Peyer's patch (tissue), 4 donors: ENCODE data around the gene MTX3. TPM values are rescaled to one million over a fixed set of nuclear protein-coding genes. Genes with fewer than 3 reads are reported as not detected.

Experiments used
- DNase-seq, 3 donors: peaks; one replicate each; pipeline ENCODE4 v3.0.0-alpha.2; 2017 to 2019
- H3K27ac ChIP-seq, 4 donors: fragments of 200-600 bp; sonication (generic); one replicate each; pipeline ENCODE4 v1.5.1; 2016 to 2019
- H3K27me3 ChIP-seq, 2 donors: fragments of 200-600 bp; sonication (generic); one replicate each; pipeline ENCODE4 v1.5.1; 2019
- H3K36me3 ChIP-seq, 3 donors: fragments of 200-600 bp; sonication (generic); one replicate each; pipeline ENCODE4 v1.5.1; 2016 to 2019
- H3K4me1 ChIP-seq, 4 donors: fragments of 200-600 bp; sonication (generic); one replicate each; pipeline ENCODE4 v1.5.1; 2016 to 2019
- H3K4me3 ChIP-seq, 4 donors: fragments of 200-600 bp; sonication (generic); 1 replicate in 3 of 4; 2 replicates in 1 of 4; pipeline ENCODE4 v1.5.1; 2016 to 2019; ENCODE audit warnings: mild to moderate bottlenecking in 1 of 4
- H3K9me3 ChIP-seq, 4 donors: fragments of 200-600 bp; sonication (generic); one replicate each; pipeline ENCODE4 v1.5.1; 2016 to 2019; ENCODE audit warnings: mild to moderate bottlenecking in 1 of 4
- POLR2A ChIP-seq, 2 donors: fragments of 450-650 bp; IDR thresholded peaks; one replicate each; pipeline ENCODE4 v1.5.1; 2017; ENCODE audit warnings: antibody characterized with exemption in 2 of 2, mild to moderate bottlenecking in 2 of 2, moderate library complexity in 2 of 2
- total RNA-seq, 4 donors: library from RNA; depleted of rRNA; stranded (reverse); fragments of >200 nt; gene quantifications; one replicate each; pipeline ENCODE4 v1.1.0, GENCODE V29; 2016
- TF ChIP-seq, protein P1 (sequence below), 6 experiments: fragments of 450-650 bp in 4 of 6; fragments of 200-600 bp in 2 of 6; sonication (generic) in 1 of 6; IDR thresholded peaks; one replicate each; pipeline ENCODE4 v1.5.1; 2017 to 2019; ENCODE audit warnings: antibody characterized with exemption in 6 of 6, mild to moderate bottlenecking in 3 of 6, moderate library complexity in 1 of 6

Gene MTX3
- total RNA-seq, 4 donors from 2014 or later = 8.4 to 11.6 (median 9.2) TPM

GRCh38 chr5:80025069-80025468, 34.0 kb upstream of the MTX3 start:
- Histone ChIP-seq H3K27me3 (no peaks in the 10 kb centered on the region), H3K4me1 (no peaks in the 10 kb centered on the region), H3K36me3 (no peaks in the 10 kb centered on the region), H3K27ac (no peak overlapping the region), H3K9me3 (no peaks in the 10 kb centered on the region), H3K4me3 (no peak overlapping the region)
- TF ChIP-seq, protein P1, sequence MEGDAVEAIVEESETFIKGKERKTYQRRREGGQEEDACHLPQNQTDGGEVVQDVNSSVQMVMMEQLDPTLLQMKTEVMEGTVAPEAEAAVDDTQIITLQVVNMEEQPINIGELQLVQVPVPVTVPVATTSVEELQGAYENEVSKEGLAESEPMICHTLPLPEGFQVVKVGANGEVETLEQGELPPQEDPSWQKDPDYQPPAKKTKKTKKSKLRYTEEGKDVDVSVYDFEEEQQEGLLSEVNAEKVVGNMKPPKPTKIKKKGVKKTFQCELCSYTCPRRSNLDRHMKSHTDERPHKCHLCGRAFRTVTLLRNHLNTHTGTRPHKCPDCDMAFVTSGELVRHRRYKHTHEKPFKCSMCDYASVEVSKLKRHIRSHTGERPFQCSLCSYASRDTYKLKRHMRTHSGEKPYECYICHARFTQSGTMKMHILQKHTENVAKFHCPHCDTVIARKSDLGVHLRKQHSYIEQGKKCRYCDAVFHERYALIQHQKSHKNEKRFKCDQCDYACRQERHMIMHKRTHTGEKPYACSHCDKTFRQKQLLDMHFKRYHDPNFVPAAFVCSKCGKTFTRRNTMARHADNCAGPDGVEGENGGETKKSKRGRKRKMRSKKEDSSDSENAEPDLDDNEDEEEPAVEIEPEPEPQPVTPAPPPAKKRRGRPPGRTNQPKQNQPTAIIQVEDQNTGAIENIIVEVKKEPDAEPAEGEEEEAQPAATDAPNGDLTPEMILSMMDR (IDR thresholded peaks at IDR 0.05) = no peak
- no peak for TF ChIP-seq POLR2A (IDR thresholded peaks at IDR 0.05)
- DNase-seq = no peak

DNA sequence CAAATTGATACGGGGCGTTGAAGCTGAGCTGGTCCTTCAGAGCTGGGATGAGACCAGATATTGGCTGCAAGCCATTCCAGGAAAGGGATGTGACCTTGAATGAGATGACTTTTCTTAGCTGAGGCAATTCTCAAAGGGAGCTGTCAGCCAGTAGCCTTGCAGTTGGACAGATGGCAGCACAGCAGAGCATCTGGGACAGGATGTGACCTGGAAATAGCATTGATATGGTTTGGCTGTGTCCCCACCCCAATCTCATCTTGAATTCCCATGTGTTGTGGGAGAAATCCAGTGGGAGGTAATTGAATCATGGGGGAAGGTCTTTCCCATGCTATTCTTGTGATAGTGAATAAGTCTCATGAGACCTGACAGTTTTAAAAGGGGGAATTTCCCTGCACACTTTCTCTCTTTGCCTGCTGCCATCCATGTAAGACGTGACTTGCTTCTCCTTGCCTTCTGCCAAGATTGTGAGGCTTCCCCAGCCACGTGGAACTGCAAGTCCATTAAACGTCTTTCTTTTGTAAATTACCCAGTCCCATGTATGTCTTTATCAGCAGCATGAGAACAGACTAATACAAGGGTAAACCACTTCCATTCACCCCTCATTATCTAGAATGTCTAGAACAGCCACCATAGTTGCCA, 19.8 kb upstream of the MTX3 start:
- H3K27ac ChIP-seq = no peak overlapping the region
- no peaks in the 10 kb centered on the region for H3K27me3 ChIP-seq
- no peaks in the 10 kb centered on the region for H3K36me3 ChIP-seq
- H3K4me3 ChIP-seq = no peak overlapping the region
- no peaks in the 10 kb centered on the region for H3K9me3 ChIP-seq
- no peak for DNase-seq
- no peaks in the 10 kb centered on the region for H3K4me1 ChIP-seq
- no peak for TF ChIP-seq POLR2A (IDR thresholded peaks at IDR 0.05)
- TF ChIP-seq, protein P1 (IDR thresholded peaks at IDR 0.05) = no peak

DNA sequence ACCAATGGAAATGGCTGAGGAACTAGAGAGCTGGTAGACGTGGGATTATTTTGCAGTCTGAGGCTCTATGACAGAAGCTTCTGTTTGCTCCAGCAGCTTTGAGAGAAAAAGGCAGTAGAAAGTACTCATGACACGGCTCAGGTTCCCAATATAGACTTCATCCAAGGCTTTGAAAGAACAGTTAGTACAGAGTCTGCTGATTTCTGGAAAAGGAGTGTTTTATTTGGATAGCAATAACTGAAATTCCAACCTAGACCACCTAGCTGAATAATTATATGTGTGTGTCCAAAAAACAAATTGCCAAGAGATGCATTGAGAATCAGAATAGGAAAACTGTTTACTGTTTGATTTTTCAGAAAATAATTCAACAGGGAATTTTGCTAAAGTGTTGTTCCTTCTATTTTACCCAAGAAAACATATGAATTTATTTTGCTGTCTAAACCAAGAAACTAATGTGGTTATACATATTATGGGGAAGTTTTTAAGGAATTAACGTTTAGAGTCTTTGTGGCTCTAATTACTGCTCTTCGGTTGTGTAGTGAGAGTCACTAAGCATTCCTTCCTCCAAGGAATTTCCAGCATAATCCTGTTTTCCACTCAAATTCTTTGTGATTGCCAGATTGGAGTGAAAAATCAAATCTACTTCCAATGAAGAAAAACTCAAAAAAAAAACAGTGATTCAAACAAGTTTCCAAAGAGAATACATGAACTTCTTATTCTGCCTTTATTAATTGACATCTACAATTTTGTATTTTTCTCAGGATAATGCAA, 18.1 kb upstream of the MTX3 start:
- no peak for DNase-seq
- Histone ChIP-seq H3K36me3 (no peaks in the 10 kb centered on the region), H3K27ac (no peak overlapping the region), H3K27me3 (no peaks in the 10 kb centered on the region), H3K4me3 (no peak overlapping the region), H3K4me1 (no peaks in the 10 kb centered on the region), H3K9me3 (no peaks in the 10 kb centered on the region)
- no peak for TF ChIP-seq POLR2A (IDR thresholded peaks at IDR 0.05)
- TF ChIP-seq, protein P1 (IDR thresholded peaks at IDR 0.05) = no peak

GRCh38 chr5:80002677-80003076, 11.6 kb upstream of the MTX3 start:
- no peak for DNase-seq
- Histone ChIP-seq H3K27ac (no peak overlapping the region), H3K4me1 (no peaks in the 10 kb centered on the region), H3K4me3 (no peak overlapping the region), H3K36me3 (no peaks in the 10 kb centered on the region), H3K27me3 (no peaks in the 10 kb centered on the region), H3K9me3 (no peaks in the 10 kb centered on the region)
- no peak for TF ChIP-seq POLR2A (IDR thresholded peaks at IDR 0.05)
- TF ChIP-seq, protein P1 (IDR thresholded peaks at IDR 0.05) = no peak

DNA sequence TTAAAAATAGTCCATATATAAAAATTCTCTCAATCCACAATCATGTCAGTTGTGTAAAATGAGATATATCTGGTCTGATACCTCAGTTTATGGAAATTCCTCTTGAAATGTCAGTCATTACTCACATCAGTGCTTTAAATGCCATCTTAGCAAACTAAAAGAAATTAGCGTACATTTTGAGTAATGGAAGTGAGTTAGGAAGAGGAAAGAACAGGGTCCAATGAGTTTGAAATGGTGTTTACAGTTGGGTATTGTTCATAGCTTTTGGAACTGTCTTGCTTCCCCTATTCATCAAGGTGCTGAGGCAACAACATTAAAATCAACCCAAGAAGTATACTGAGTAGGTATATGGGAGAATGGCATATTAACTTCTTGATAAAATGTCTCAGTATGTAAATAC, 8.7 kb upstream of the MTX3 start:
- Histone ChIP-seq H3K4me3 (no peak overlapping the region), H3K4me1 (no peaks in the 10 kb centered on the region), H3K9me3 (no peaks in the 10 kb centered on the region), H3K27ac (no peak overlapping the region), H3K27me3 (no peaks in the 10 kb centered on the region), H3K36me3 (no peaks in the 10 kb centered on the region)
- DNase-seq = no peak
- TF ChIP-seq POLR2A (IDR thresholded peaks at IDR 0.05) = no peak
- TF ChIP-seq, protein P1 (IDR thresholded peaks at IDR 0.05) = no peak
